Astrocyte (in vitro differentiated cells and primary cell): Measurements from ENCODE around the gene SRCAP. TPM values are rescaled to one million over a fixed set of nuclear protein-coding genes. Genes with fewer than 3 reads are reported as not detected.

ENCODE experiments used
- DNase-seq: peaks from one replicate; pipeline ENCODE4 v3.0.0-alpha.2; 2010; ENCODE audit warnings: low read depth
- FAIRE-seq: peaks from 2 replicates; lab custom pipeline; 2011; peaks lifted over from hg19 to GRCh38; lab: Jason Lieb, UNC
- H2AFZ ChIP-seq: 2 replicates; pipeline ENCODE4 v1.6.0; 2012; ENCODE audit warnings: low read depth, low read length, inconsistent platforms
- H3K27ac ChIP-seq: 2 replicates; pipeline ENCODE4 v1.5.1; 2011; ENCODE audit warnings: low read depth, low read length, inconsistent platforms
- H3K27me3 ChIP-seq: 2 replicates; pipeline ENCODE4 v1.6.0; 2011; ENCODE audit warnings: low read length, inconsistent platforms; ENCODE audit not compliant: insufficient read depth
- H3K36me3 ChIP-seq: 2 replicates; pipeline ENCODE4 v1.5.1; 2011; ENCODE audit warnings: low read length, inconsistent platforms; ENCODE audit not compliant: insufficient read depth
- H3K4me1 ChIP-seq: 2 replicates; pipeline ENCODE4 v1.5.1; 2011; ENCODE audit warnings: low read length, inconsistent platforms; ENCODE audit not compliant: insufficient read depth
- H3K4me2 ChIP-seq: 2 replicates; pipeline ENCODE4 v1.6.0; 2012; ENCODE audit warnings: low read length, inconsistent platforms
- H3K4me3 ChIP-seq: 2 replicates; pipeline ENCODE4 v1.5.1; 2011; ENCODE audit warnings: low read depth, mild to moderate bottlenecking, low read length, inconsistent platforms; ENCODE audit not compliant: insufficient read depth
- H3K79me2 ChIP-seq: 2 replicates; pipeline ENCODE4 v1.6.0; 2012; ENCODE audit warnings: mild to moderate bottlenecking, low read length, inconsistent platforms; ENCODE audit not compliant: insufficient read depth
- H3K9ac ChIP-seq: 2 replicates; pipeline ENCODE4 v1.6.0; 2012; ENCODE audit warnings: mild to moderate bottlenecking, low read length, inconsistent platforms
- H3K9me3 ChIP-seq: 2 replicates; pipeline ENCODE4 v1.5.1; 2012; ENCODE audit warnings: low read depth, mild to moderate bottlenecking, low read length, inconsistent platforms; ENCODE audit not compliant: insufficient read depth
- H4K20me1 ChIP-seq: 2 replicates; pipeline ENCODE4 v1.6.0; 2012; ENCODE audit warnings: low read length, inconsistent platforms; ENCODE audit not compliant: insufficient read depth
- H3K27ac Mint-ChIP-seq: one replicate; pipeline ENCODE4 v1.8.0; 2021; ENCODE audit warnings: mild to moderate bottlenecking, mixed read lengths; ENCODE audit not compliant: unreplicated experiment
- H3K27me3 Mint-ChIP-seq: one replicate; pipeline ENCODE4 v1.8.0; 2021; ENCODE audit warnings: low read depth, mixed read lengths; ENCODE audit not compliant: unreplicated experiment
- H3K36me3 Mint-ChIP-seq: one replicate; pipeline ENCODE4 v1.8.0; 2021; ENCODE audit warnings: low read depth, mixed read lengths; ENCODE audit not compliant: unreplicated experiment
- H3K4me1 Mint-ChIP-seq: one replicate; pipeline ENCODE4 v1.8.0; 2021; ENCODE audit warnings: low read depth, mixed read lengths; ENCODE audit not compliant: unreplicated experiment
- H3K4me3 Mint-ChIP-seq: one replicate; pipeline ENCODE4 v1.8.0; 2021; ENCODE audit warnings: mild to moderate bottlenecking, moderate library complexity, mixed read lengths; ENCODE audit not compliant: unreplicated experiment
- H3K9me3 Mint-ChIP-seq: one replicate; pipeline ENCODE4 v1.8.0; 2021; ENCODE audit warnings: mild to moderate bottlenecking, mixed read lengths; ENCODE audit not compliant: unreplicated experiment
- EZH2 ChIP-seq: IDR thresholded peaks from 2 replicates; pipeline ENCODE4 v1.6.1; 2012; ENCODE audit warnings: mild to moderate bottlenecking, low read length, inconsistent platforms; ENCODE audit not compliant: insufficient read depth
- total RNA-seq: library from RNA; stranded (reverse); gene quantifications from 2 replicates; pipeline ENCODE4 v1.2.1, GENCODE V29; 2021
- TF ChIP-seq, protein P1 (sequence below): IDR thresholded peaks from 2 replicates; pipeline ENCODE4 v1.5.1; 2011; ENCODE audit warnings: low read depth, mild to moderate bottlenecking, inconsistent platforms, low read length, moderate library complexity; ENCODE audit not compliant: insufficient read depth

Gene SRCAP
- total RNA-seq, 1 donor from 2014 or later: 50.4 TPM

DNA sequence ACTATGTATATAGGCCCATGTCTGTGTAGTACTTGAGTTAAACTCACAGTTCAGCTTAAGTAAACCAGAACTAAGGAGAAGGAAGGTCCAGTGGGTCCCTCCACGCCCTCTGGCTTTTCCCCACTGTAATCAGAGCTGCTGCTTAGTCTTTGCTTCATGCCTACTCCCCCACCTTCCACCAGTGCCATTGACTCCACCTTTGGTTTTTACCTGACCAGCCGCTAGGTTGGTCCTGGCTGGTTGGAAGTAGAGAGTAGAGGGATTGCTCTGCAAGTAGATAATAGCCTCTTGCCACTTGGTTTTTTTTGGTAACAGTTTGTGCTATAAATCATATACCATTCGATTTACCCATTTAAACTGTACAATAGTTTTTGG, 26.4 kb downstream of the SRCAP start:
- peaks cover 57% of the 10 kb centered on the region for H3K36me3 ChIP-seq
- H3K27me3 ChIP-seq: no peaks in the 10 kb centered on the region
- H3K4me3 ChIP-seq: no peak overlapping the region
- H3K4me1 Mint-ChIP-seq: no peaks in the 10 kb centered on the region
- H2AFZ ChIP-seq: no peak overlapping the region
- H3K4me1 ChIP-seq: no peaks in the 10 kb centered on the region
- H3K27ac ChIP-seq: no peak overlapping the region
- DNase-seq (no peak), FAIRE-seq (no peak)
- no peaks in the 10 kb centered on the region for H3K27me3 Mint-ChIP-seq
- no peak overlapping the region for H3K4me3 Mint-ChIP-seq
- TF ChIP-seq, protein P1, sequence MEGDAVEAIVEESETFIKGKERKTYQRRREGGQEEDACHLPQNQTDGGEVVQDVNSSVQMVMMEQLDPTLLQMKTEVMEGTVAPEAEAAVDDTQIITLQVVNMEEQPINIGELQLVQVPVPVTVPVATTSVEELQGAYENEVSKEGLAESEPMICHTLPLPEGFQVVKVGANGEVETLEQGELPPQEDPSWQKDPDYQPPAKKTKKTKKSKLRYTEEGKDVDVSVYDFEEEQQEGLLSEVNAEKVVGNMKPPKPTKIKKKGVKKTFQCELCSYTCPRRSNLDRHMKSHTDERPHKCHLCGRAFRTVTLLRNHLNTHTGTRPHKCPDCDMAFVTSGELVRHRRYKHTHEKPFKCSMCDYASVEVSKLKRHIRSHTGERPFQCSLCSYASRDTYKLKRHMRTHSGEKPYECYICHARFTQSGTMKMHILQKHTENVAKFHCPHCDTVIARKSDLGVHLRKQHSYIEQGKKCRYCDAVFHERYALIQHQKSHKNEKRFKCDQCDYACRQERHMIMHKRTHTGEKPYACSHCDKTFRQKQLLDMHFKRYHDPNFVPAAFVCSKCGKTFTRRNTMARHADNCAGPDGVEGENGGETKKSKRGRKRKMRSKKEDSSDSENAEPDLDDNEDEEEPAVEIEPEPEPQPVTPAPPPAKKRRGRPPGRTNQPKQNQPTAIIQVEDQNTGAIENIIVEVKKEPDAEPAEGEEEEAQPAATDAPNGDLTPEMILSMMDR: no peak
- no peak for TF ChIP-seq EZH2
- peaks cover 88% of the 10 kb centered on the region for H4K20me1 ChIP-seq
- no peak overlapping the region for H3K9ac ChIP-seq
- no peaks in the 10 kb centered on the region for H3K9me3 Mint-ChIP-seq
- H3K27ac Mint-ChIP-seq: no peak overlapping the region
- H3K4me2 ChIP-seq: no peak overlapping the region
- peaks cover 65% of the 10 kb centered on the region for H3K79me2 ChIP-seq
- H3K9me3 ChIP-seq: no peaks in the 10 kb centered on the region
- H3K36me3 Mint-ChIP-seq: peaks cover 39% of the 10 kb centered on the region

DNA sequence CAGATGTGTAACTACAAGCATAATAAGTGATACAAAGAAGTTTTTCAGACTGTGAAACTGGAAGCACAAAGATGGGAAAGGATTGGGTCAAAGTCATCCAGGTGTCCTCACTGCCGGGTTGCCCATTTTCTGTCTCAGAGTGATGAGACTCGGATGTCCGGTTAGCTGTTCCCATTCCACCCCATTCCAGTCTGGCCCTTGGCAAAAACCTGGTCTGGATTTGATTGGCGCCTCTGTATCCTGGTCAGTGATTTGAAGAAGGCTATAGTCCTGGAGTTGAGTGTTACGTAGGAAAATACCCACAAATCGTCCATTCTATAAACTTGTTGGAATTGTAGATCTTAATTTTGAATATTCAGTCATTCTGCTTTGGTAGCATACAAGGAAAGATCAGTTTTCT, 29.4 kb downstream of the SRCAP start:
- Histone ChIP-seq H3K4me1 (no peaks in the 10 kb centered on the region), H3K4me2 (no peak overlapping the region), H3K27ac (no peak overlapping the region), H3K36me3 (peaks cover 47% of the 10 kb centered on the region), H3K79me2 (peaks cover 54% of the 10 kb centered on the region), H3K27me3 (no peaks in the 10 kb centered on the region), H4K20me1 (peaks cover 61% of the 10 kb centered on the region), H3K4me3 (no peak overlapping the region), H3K9me3 (no peaks in the 10 kb centered on the region), H2AFZ (no peak overlapping the region), H3K9ac (no peak overlapping the region)
- Mint-ChIP-seq H3K9me3 (no peaks in the 10 kb centered on the region), H3K27me3 (no peaks in the 10 kb centered on the region), H3K4me1 (no peaks in the 10 kb centered on the region), H3K36me3 (peaks cover 29% of the 10 kb centered on the region), H3K27ac (no peak overlapping the region), H3K4me3 (no peak overlapping the region)
- DNase-seq (no peak), FAIRE-seq (no peak)
- TF ChIP-seq EZH2: no peak
- TF ChIP-seq, protein P1: no peak

DNA sequence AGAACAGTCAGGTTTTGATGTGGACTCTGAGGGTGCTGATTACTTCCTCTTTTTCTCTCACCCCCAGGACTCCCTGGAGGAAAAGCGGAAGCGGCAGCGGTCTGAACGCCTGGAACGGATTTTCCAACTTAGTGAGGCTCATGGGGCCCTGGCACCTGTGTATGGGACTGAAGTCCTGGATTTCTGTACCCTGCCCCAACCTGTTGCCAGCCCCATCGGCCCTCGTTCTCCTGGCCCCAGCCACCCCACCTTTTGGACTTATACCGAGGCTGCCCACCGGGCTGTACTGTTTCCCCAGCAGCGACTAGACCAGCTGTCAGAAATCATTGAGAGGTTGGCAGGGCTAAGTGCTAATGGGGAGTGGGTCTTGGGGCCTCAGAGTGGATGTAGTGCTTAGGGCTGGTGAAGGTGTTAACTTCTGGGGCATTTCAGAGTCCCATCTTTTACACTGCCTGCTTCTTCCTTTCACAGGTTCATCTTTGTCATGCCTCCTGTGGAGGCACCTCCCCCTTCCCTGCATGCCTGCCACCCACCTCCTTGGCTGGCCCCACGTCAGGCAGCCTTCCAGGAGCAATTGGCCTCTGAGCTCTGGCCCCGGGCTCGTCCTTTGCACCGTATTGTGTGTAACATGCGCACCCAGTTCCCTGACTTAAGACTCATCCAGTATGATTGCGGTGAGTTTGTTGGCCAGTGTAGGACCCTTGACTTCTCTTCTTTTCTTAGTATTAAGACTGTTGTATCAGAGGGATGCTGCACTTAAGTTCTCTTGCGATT, 30.1 kb downstream of the SRCAP start:
- H3K36me3 Mint-ChIP-seq: peaks cover 22% of the 10 kb centered on the region
- H3K4me1 Mint-ChIP-seq: no peaks in the 10 kb centered on the region
- Histone ChIP-seq H3K36me3 (peaks cover 46% of the 10 kb centered on the region), H3K4me2 (no peak overlapping the region), H3K9ac (no peak overlapping the region), H3K79me2 (peaks cover 48% of the 10 kb centered on the region), H3K4me3 (no peak overlapping the region), H3K4me1 (no peaks in the 10 kb centered on the region), H2AFZ (no peak overlapping the region), H3K27ac (no peak overlapping the region), H4K20me1 (peaks cover 56% of the 10 kb centered on the region), H3K9me3 (no peaks in the 10 kb centered on the region), H3K27me3 (no peaks in the 10 kb centered on the region)
- FAIRE-seq: no peak
- TF ChIP-seq, protein P1: no peak
- no peak for TF ChIP-seq EZH2
- H3K27me3 Mint-ChIP-seq: no peaks in the 10 kb centered on the region
- H3K4me3 Mint-ChIP-seq: no peak overlapping the region
- no peaks in the 10 kb centered on the region for H3K9me3 Mint-ChIP-seq
- H3K27ac Mint-ChIP-seq: no peak overlapping the region
- no peak for DNase-seq
